ENCODE data around the gene SHOC1.
A peak's percentile ranks its signal among the peaks of the same experiment; 100 is the strongest.
"Not testable (repeated sequence)": the region's sequence is repeated elsewhere in the genome, so short reads cannot be mapped to it uniquely, and the experiment has no call there.

SHOC1 gene

DNA sequence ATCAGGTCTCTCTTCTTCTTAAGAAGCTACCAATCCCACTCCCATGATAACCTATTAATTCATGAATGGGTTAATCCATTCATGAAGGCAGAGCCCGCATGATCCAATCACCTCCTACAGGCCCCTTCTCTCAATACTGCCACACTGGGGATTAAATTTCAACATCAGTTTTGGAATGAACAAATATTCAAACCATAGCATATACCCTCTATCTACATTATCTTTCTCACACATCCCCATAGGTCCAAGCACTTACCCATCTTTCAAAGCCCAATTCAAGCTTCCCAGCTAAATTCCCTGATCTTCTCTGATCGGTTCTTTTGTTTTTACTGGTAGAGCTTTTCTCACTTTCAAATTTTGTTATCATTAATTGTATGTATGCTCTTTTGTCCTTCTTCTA is 10.5 kb upstream of the SHOC1 start:
- Histone ChIP-seq H3K4me2 (ENCODE audit: low read length) (no peak overlapping the region), H3K36me3 (ENCODE audit: insufficient read depth, low read length) (no peaks in the 10 kb centered on the region), H3K27me3 (ENCODE audit: control insufficient read depth, insufficient read depth, low read length) (no peaks in the 10 kb centered on the region), H3K4me3 (ENCODE audit: low read length) (no peak overlapping the region), H3K9me3 (replicated peaks; ENCODE audit: low read length) (no peaks in the 10 kb centered on the region), H3K9ac (ENCODE audit: low read depth, low read length) (peak overlapping the region; percentile 0), H3K4me1 (ENCODE audit: control insufficient read depth, insufficient read depth, low read length) (peaks cover 17% of the 10 kb centered on the region)

DNA sequence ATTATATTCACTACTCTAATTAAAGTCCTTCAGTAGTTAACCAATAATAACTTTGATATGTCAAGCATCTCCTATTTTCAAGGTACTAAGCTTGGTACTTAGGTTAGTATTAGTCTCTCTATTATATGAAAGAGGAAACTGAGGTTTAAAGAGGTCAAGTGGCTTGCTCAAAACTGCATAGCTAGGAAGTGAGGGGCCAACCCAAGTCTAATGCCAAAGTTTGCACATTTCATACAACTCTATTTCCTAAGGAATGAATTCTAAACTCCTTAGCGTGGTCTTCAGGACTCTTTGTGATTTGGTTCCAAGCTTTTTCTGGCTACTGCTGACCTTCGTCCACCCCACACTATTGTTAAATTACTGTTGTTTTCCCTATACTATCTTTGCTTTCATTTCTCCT is 9.9 kb upstream of the SHOC1 start:
- Histone ChIP-seq H3K9me3 (replicated peaks; ENCODE audit: low read length) (no peaks in the 10 kb centered on the region), H3K4me2 (ENCODE audit: low read length) (no peak overlapping the region), H3K4me3 (ENCODE audit: low read length) (no peak overlapping the region), H3K36me3 (ENCODE audit: insufficient read depth, low read length) (no peaks in the 10 kb centered on the region), H3K4me1 (ENCODE audit: control insufficient read depth, insufficient read depth, low read length) (peaks cover 17% of the 10 kb centered on the region), H3K9ac (ENCODE audit: low read depth, low read length) (no peak overlapping the region), H3K27me3 (ENCODE audit: control insufficient read depth, insufficient read depth, low read length) (no peaks in the 10 kb centered on the region)

DNA sequence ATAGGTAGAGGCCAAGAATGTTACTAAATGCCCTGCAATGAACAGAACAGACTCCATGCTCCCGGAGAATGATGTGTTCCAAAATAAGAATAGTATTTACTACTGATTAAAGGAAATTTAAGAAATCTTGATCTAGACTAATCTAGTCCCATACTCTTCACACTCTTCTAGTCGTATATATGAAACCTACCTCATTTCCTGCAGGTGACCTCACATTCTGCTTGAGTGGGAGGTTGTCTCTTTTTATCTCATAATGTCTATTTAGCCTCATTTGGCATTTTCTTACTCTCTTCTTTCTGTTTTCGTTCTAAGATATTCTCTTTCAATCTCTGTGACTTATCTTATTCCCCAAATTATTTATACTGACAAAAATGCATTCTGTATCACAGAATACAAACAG is 9.2 kb upstream of the SHOC1 start:
- no peak overlapping the region for H3K9ac ChIP-seq (ENCODE audit: low read depth, low read length)
- H3K27me3 ChIP-seq (ENCODE audit: control insufficient read depth, insufficient read depth, low read length): no peaks in the 10 kb centered on the region
- H3K9me3 ChIP-seq (replicated peaks; ENCODE audit: low read length): no peaks in the 10 kb centered on the region
- H3K4me1 ChIP-seq (ENCODE audit: control insufficient read depth, insufficient read depth, low read length): peaks cover 22% of the 10 kb centered on the region
- H3K4me3 ChIP-seq (ENCODE audit: low read length): no peak overlapping the region
- H3K36me3 ChIP-seq (ENCODE audit: insufficient read depth, low read length): no peaks in the 10 kb centered on the region
- H3K4me2 ChIP-seq (ENCODE audit: low read length): no peak overlapping the region

DNA sequence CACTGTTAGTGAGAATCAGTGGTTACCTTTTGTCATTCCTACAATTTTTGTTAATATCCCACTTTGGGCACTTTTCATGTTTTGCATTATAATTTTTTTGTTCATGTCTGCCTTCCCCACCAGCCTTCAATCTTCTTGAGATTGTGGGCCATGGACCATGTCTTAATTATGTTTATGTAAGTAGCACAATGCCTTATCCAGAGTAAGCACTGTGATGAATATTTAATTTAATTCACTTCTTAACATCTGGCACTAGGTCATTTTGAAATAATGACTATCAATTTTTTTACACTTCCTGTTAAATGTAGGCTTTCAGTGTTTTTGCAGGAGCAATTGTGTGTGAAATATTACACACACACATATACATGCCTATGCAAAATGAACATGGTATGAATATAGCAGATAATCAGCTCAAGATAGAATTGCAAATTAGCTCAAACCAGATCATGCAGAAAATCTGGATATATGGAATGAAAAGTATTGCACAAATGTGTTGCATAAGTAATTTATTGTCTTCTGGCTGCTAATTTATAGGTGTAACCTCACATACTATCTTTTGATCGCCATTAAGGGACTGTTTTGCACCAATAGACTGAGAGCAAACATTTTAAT is 5.3 kb upstream of the SHOC1 start:
- no peaks in the 10 kb centered on the region for H3K9me3 ChIP-seq (replicated peaks; ENCODE audit: low read length)
- H3K4me3 ChIP-seq (ENCODE audit: low read length): no peak overlapping the region
- H3K27me3 ChIP-seq (ENCODE audit: control insufficient read depth, insufficient read depth, low read length): no peaks in the 10 kb centered on the region
- no peak overlapping the region for H3K4me2 ChIP-seq (ENCODE audit: low read length)
- H3K36me3 ChIP-seq (ENCODE audit: insufficient read depth, low read length): no peaks in the 10 kb centered on the region
- peaks cover 7% of the 10 kb centered on the region for H3K4me1 ChIP-seq (ENCODE audit: control insufficient read depth, insufficient read depth, low read length)
- H3K9ac ChIP-seq (ENCODE audit: low read depth, low read length): no peak overlapping the region

DNA sequence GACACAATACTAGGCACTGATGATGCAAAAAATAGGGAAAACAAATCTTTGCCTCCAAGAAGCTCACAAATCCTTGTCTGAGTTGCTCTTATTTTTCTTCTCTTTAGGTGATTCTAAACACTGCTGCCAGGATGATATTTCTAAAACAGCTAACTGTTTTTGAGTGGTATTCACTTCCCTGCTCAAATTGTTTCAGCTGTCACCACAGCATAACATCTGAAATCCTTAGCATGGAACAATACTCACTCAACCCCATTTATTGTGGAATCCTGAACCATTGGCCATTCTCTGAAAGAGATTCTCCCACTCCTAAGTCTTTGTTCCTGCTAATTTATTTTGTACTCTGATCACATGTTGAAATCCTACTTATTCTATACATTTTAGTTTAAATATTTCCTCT is 4.8 kb upstream of the SHOC1 start:
- no peak overlapping the region for H3K4me2 ChIP-seq (ENCODE audit: low read length)
- no peaks in the 10 kb centered on the region for H3K9me3 ChIP-seq (replicated peaks; ENCODE audit: low read length)
- no peaks in the 10 kb centered on the region for H3K36me3 ChIP-seq (ENCODE audit: insufficient read depth, low read length)
- no peaks in the 10 kb centered on the region for H3K27me3 ChIP-seq (ENCODE audit: control insufficient read depth, insufficient read depth, low read length)
- no peak overlapping the region for H3K9ac ChIP-seq (ENCODE audit: low read depth, low read length)
- H3K4me3 ChIP-seq (ENCODE audit: low read length): no peak overlapping the region
- H3K4me1 ChIP-seq (ENCODE audit: control insufficient read depth, insufficient read depth, low read length): peaks cover 5% of the 10 kb centered on the region

DNA sequence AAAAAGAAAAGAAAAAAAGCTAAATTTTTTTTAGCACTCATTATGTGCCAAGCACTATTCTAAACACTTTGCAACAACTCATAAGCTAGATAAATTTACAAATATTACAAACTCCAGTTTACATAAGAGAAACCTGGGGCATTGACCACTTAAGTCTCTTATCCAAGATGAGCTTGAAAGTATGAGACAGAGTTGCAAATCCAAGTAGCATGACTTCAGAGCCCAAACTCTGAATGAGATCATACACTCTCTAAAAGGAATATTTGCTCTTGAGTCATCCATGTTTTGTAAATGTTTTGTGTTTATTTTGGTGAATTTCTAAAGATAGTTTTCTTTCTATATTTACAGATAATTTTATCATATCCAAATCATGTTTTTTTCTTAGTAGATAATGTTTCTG is 4.0 kb upstream of the SHOC1 start:
- Histone ChIP-seq H3K9ac (ENCODE audit: low read depth, low read length) (no peak overlapping the region), H3K9me3 (replicated peaks; ENCODE audit: low read length) (no peaks in the 10 kb centered on the region), H3K4me3 (ENCODE audit: low read length) (no peak overlapping the region), H3K4me2 (ENCODE audit: low read length) (no peak overlapping the region), H3K36me3 (ENCODE audit: insufficient read depth, low read length) (no peaks in the 10 kb centered on the region), H3K4me1 (ENCODE audit: control insufficient read depth, insufficient read depth, low read length) (peaks cover 5% of the 10 kb centered on the region), H3K27me3 (ENCODE audit: control insufficient read depth, insufficient read depth, low read length) (no peaks in the 10 kb centered on the region)

DNA sequence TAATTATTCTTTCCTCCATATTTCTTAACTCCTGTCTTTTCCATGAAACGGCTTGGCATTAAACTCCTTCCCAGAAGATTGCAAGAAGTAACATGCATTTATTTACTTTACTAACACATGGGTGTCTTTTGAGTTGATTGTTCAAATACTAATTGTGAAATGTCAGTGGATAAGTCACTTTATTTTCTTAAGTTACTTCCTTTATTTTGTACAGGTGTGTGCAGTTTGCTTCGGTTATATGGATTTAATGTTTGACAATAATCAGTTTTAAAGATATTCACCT is 761 bp upstream of the SHOC1 start:
- Histone ChIP-seq H3K27me3 (ENCODE audit: control insufficient read depth, insufficient read depth, low read length) (no peaks in the 10 kb centered on the region), H3K4me3 (ENCODE audit: low read length) (no peak overlapping the region), H3K36me3 (ENCODE audit: insufficient read depth, low read length) (no peaks in the 10 kb centered on the region), H3K4me1 (ENCODE audit: control insufficient read depth, insufficient read depth, low read length) (peaks cover 5% of the 10 kb centered on the region), H3K9me3 (replicated peaks; ENCODE audit: low read length) (no peaks in the 10 kb centered on the region), H3K9ac (ENCODE audit: low read depth, low read length) (no peak overlapping the region), H3K4me2 (ENCODE audit: low read length) (no peak overlapping the region)

DNA sequence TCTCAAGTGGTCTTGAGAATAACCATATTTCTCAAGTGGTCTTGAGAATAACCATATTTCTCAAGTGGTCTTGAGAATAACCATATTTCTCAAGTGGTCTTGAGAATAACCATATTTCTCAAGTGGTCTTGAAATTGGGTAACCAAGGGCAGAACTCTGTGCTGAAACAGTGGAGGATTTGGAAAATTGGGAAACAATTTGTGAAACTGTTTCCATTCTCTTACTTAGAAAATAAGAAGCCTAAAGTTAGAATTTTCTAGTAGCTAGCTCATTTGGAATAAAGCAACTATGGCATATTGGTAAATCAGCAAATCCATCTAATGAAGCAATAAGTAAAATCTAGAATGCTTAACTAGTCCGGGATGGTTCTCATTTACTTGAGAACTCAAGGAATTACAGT is 2.9 kb downstream of the SHOC1 start:
- H3K4me3 ChIP-seq (ENCODE audit: low read length); H3K4me1 ChIP-seq (ENCODE audit: control insufficient read depth, insufficient read depth, low read length); H3K27me3 ChIP-seq (ENCODE audit: control insufficient read depth, insufficient read depth, low read length); H3K36me3 ChIP-seq (ENCODE audit: insufficient read depth, low read length); H3K9ac ChIP-seq (ENCODE audit: low read depth, low read length); H3K9me3 ChIP-seq (replicated peaks; ENCODE audit: low read length); H3K4me2 ChIP-seq (ENCODE audit: low read length): not testable (repeated sequence)

DNA sequence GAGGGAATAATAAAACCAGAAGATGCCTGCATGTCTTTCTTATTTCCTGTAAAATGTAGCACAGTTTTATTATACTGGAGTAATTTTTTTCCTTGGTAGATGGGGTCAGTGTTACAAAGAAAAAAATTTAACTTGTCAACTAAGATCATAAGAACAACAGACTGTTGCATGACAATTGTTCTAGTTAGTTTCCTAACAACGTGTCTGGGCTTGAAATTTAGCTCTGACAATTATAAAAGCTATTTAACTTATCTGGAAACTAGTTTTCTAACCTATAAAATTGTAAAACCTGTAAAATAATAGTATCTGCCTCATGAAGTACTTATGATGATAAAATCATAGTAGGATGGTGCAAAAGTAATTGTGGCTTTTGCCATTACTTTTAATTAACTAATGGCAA is 4.9 kb downstream of the SHOC1 start:
- H3K4me1 ChIP-seq (ENCODE audit: control insufficient read depth, insufficient read depth, low read length): no peaks in the 10 kb centered on the region
- no peak overlapping the region for H3K4me2 ChIP-seq (ENCODE audit: low read length)
- no peak overlapping the region for H3K9ac ChIP-seq (ENCODE audit: low read depth, low read length)
- H3K27me3 ChIP-seq (ENCODE audit: control insufficient read depth, insufficient read depth, low read length): no peaks in the 10 kb centered on the region
- no peaks in the 10 kb centered on the region for H3K9me3 ChIP-seq (replicated peaks; ENCODE audit: low read length)
- no peak overlapping the region for H3K4me3 ChIP-seq (ENCODE audit: low read length)
- no peaks in the 10 kb centered on the region for H3K36me3 ChIP-seq (ENCODE audit: insufficient read depth, low read length)

DNA sequence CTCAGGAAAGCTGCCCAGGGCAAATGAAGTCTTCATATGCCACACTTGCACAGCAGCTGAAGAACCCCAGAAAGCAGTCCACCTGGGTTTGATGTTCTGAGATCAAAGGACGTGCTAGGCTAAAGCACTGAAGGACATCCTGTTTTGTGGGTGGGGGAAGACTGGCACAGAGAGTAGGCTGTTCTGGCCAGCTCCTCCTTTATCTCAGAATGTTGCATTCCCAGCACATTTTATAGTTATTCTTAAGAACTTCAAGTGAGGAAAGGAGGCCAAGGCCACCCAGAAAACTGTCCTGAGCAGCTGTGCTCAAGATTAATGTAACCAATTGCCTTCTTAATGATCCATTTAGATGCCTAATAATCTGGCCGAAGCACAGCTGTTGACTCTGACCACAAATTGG is 10.9 kb downstream of the SHOC1 start:
- H3K4me3 ChIP-seq (ENCODE audit: low read length): no peak overlapping the region
- H3K36me3 ChIP-seq (ENCODE audit: insufficient read depth, low read length): no peaks in the 10 kb centered on the region
- H3K9me3 ChIP-seq (replicated peaks; ENCODE audit: low read length): no peaks in the 10 kb centered on the region
- H3K4me1 ChIP-seq (ENCODE audit: control insufficient read depth, insufficient read depth, low read length): no peaks in the 10 kb centered on the region
- no peak overlapping the region for H3K4me2 ChIP-seq (ENCODE audit: low read length)
- no peaks in the 10 kb centered on the region for H3K27me3 ChIP-seq (ENCODE audit: control insufficient read depth, insufficient read depth, low read length)
- no peak overlapping the region for H3K9ac ChIP-seq (ENCODE audit: low read depth, low read length)

DNA sequence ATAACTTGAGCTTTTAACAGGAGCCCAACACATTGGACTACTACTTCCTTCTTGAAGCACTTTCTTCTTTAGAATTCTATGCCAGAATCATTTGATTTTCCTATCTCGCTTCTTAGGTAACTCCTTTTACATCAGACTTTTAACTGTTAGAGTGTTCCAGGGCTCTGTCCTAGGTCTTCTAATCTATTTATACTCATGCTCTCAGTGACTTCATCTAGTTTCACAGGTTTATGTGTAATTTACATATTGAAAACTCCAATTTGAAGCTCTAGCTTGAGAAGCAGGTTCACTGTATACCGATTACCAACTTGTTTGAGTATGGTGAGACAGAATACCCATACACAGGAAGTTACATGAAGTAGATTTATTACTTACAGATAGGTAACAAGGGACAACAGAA is 11.3 kb downstream of the SHOC1 start:
- no peak overlapping the region for H3K9ac ChIP-seq (ENCODE audit: low read depth, low read length)
- H3K4me2 ChIP-seq (ENCODE audit: low read length): no peak overlapping the region
- H3K4me3 ChIP-seq (ENCODE audit: low read length): no peak overlapping the region
- no peaks in the 10 kb centered on the region for H3K36me3 ChIP-seq (ENCODE audit: insufficient read depth, low read length)
- no peaks in the 10 kb centered on the region for H3K27me3 ChIP-seq (ENCODE audit: control insufficient read depth, insufficient read depth, low read length)
- no peaks in the 10 kb centered on the region for H3K4me1 ChIP-seq (ENCODE audit: control insufficient read depth, insufficient read depth, low read length)
- H3K9me3 ChIP-seq (replicated peaks; ENCODE audit: low read length): no peaks in the 10 kb centered on the region

DNA sequence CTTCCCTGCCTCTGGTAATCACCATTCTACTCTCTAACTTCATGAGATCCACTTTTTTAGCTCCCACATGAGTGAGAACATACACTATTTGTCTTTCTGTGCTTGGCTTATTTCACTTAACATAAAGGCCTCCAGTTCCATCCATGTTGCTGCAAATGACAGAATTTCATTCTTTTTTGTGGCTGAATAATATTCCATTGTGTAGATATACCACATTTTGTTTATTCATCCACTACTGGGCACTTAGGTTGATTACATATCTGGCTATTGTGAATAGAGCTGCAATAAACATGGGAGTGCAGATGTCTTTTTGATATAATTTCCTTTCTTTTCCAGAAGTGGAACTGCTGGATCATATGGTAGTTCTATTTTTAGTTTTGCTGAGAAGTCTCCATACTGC is 28.7 kb downstream of the SHOC1 start:
- Histone ChIP-seq H3K9me3 (replicated peaks; ENCODE audit: low read length) (no peaks in the 10 kb centered on the region), H3K27me3 (ENCODE audit: control insufficient read depth, insufficient read depth, low read length) (no peaks in the 10 kb centered on the region), H3K4me2 (ENCODE audit: low read length) (no peak overlapping the region), H3K4me3 (ENCODE audit: low read length) (no peak overlapping the region), H3K36me3 (ENCODE audit: insufficient read depth, low read length) (no peaks in the 10 kb centered on the region), H3K4me1 (ENCODE audit: control insufficient read depth, insufficient read depth, low read length) (no peaks in the 10 kb centered on the region), H3K9ac (ENCODE audit: low read depth, low read length) (no peak overlapping the region)
